Ishikawa (cell line): ENCODE data around the gene ETV3.

Source experiments
- CEBPB ChIP-seq: IDR thresholded peaks from 2 replicates; pipeline ENCODE4 v1.6.1; 2012
- CREB1 ChIP-seq: IDR thresholded peaks from 2 replicates; pipeline ENCODE4 v1.6.1; 2012; ENCODE audit warnings: low read depth
- EP300 ChIP-seq: IDR thresholded peaks from 2 replicates; pipeline ENCODE4 v1.6.1; 2012; ENCODE audit warnings: borderline replicate concordance
- MAX ChIP-seq: IDR thresholded peaks from 2 replicates; pipeline ENCODE4 v1.6.1; 2012
- NFIC ChIP-seq: IDR thresholded peaks from 2 replicates; pipeline ENCODE4 v1.6.1; 2012
- USF1 ChIP-seq: IDR thresholded peaks from 2 replicates; pipeline ENCODE4 v1.6.1; 2012
- TF ChIP-seq, protein P1 (sequence below): IDR thresholded peaks from 2 replicates; pipeline ENCODE4 v1.6.1; 2012; ENCODE audit warnings: low read depth, mild to moderate bottlenecking

DNA sequence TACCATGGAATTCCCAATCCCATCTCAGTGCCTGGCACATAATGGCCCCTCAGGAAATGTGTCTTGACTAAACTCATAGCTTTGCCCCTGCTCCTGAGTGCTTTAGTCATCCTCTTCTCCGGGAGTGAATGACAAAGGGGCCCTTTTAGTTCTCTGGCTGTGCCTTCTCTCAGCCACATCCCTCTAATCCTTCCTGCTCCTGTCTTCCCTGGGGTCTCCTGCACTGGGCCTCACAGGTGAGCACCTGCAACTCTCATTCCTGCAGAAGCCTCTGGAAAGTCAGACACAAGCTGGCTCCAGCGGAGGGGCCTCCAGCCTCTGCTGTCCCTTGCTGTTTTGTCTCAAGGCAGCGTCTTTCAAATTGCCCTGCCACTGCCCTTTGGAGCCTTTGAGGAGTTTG is 24.6 kb downstream of the ETV3 start:
- TF ChIP-seq EP300 (no peak), MAX (no peak), CREB1 (no peak), CEBPB (no peak), USF1 (no peak), NFIC (no peak)
- TF ChIP-seq, protein P1, sequence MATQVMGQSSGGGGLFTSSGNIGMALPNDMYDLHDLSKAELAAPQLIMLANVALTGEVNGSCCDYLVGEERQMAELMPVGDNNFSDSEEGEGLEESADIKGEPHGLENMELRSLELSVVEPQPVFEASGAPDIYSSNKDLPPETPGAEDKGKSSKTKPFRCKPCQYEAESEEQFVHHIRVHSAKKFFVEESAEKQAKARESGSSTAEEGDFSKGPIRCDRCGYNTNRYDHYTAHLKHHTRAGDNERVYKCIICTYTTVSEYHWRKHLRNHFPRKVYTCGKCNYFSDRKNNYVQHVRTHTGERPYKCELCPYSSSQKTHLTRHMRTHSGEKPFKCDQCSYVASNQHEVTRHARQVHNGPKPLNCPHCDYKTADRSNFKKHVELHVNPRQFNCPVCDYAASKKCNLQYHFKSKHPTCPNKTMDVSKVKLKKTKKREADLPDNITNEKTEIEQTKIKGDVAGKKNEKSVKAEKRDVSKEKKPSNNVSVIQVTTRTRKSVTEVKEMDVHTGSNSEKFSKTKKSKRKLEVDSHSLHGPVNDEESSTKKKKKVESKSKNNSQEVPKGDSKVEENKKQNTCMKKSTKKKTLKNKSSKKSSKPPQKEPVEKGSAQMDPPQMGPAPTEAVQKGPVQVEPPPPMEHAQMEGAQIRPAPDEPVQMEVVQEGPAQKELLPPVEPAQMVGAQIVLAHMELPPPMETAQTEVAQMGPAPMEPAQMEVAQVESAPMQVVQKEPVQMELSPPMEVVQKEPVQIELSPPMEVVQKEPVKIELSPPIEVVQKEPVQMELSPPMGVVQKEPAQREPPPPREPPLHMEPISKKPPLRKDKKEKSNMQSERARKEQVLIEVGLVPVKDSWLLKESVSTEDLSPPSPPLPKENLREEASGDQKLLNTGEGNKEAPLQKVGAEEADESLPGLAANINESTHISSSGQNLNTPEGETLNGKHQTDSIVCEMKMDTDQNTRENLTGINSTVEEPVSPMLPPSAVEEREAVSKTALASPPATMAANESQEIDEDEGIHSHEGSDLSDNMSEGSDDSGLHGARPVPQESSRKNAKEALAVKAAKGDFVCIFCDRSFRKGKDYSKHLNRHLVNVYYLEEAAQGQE, result no peak
